Neural progenitor cell (in vitro differentiated cells): ENCODE measurements around the gene PTPRR.

Source experiments
- EZH2 ChIP-seq: fragments of 200-600 bp; sonication (generic); IDR thresholded peaks from 2 replicates; pipeline ENCODE4 v1.6.1; 2017; ENCODE audit warnings: antibody characterized with exemption, mild to moderate bottlenecking, moderate library complexity
- TF ChIP-seq, protein P1 (sequence below): fragments of 200-600 bp; sonication (generic); IDR thresholded peaks from 2 replicates; pipeline ENCODE4 v1.5.1; 2017; ENCODE audit warnings: antibody characterized with exemption, mild to moderate bottlenecking

DNA sequence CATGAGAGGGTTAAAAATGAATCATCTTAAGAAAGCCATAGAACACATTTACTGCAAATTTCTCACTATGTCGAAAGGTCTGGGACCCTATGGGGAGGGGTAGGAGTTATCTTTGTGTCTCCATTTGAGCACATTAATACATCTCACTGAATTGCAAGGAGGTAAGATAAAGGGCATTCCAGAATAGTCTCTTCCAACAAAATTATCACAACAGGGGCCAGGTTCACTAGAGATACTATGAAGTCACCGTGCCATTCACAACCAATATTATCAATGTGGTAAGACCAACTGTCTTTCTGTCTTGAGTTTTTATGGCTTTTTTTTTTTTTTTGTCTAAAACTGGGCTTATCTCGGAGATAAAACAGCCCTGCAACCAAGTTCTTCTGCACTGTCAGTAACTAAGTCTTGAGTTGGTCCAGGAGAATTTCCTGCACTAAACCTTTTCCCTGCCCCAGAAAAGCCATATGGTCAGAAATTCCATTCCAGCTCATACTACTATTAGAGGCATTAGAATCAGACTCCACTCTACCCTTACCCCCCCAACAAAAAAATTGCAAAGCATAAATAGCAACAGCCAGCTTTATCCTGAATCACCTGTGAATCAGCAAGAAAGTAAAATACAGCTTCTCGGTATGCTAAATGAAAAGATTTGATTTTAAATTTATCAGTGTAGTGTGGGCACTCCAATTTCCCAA lies 79.7 kb downstream of the PTPRR start:
- TF ChIP-seq, protein P1, sequence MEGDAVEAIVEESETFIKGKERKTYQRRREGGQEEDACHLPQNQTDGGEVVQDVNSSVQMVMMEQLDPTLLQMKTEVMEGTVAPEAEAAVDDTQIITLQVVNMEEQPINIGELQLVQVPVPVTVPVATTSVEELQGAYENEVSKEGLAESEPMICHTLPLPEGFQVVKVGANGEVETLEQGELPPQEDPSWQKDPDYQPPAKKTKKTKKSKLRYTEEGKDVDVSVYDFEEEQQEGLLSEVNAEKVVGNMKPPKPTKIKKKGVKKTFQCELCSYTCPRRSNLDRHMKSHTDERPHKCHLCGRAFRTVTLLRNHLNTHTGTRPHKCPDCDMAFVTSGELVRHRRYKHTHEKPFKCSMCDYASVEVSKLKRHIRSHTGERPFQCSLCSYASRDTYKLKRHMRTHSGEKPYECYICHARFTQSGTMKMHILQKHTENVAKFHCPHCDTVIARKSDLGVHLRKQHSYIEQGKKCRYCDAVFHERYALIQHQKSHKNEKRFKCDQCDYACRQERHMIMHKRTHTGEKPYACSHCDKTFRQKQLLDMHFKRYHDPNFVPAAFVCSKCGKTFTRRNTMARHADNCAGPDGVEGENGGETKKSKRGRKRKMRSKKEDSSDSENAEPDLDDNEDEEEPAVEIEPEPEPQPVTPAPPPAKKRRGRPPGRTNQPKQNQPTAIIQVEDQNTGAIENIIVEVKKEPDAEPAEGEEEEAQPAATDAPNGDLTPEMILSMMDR: no peak
- no peak for TF ChIP-seq EZH2
